MM.1S (cell line): ENCODE results near the gene WTIP.

Experiments
- EZH2 ChIP-seq: fragments of 300-600 bp; sonication (generic); optimal IDR thresholded peaks from 2 replicates; pipeline ENCODE3; 2017; ENCODE audit warnings: low read depth, mild to moderate bottlenecking, antibody characterized with exemption, low read length, mixed read lengths
- EZH2phosphoT487 ChIP-seq: fragments of 300-600 bp; sonication (generic); IDR thresholded peaks from 2 replicates; pipeline ENCODE4 v1.6.1; 2018; ENCODE audit warnings: antibody characterized with exemption, low read length
- TF ChIP-seq, protein P1 (sequence below): fragments of 300-600 bp; sonication (generic); IDR thresholded peaks from 2 replicates; pipeline ENCODE4 v1.5.1; 2016; ENCODE audit warnings: antibody characterized with exemption, low read length, mixed read lengths

DNA sequence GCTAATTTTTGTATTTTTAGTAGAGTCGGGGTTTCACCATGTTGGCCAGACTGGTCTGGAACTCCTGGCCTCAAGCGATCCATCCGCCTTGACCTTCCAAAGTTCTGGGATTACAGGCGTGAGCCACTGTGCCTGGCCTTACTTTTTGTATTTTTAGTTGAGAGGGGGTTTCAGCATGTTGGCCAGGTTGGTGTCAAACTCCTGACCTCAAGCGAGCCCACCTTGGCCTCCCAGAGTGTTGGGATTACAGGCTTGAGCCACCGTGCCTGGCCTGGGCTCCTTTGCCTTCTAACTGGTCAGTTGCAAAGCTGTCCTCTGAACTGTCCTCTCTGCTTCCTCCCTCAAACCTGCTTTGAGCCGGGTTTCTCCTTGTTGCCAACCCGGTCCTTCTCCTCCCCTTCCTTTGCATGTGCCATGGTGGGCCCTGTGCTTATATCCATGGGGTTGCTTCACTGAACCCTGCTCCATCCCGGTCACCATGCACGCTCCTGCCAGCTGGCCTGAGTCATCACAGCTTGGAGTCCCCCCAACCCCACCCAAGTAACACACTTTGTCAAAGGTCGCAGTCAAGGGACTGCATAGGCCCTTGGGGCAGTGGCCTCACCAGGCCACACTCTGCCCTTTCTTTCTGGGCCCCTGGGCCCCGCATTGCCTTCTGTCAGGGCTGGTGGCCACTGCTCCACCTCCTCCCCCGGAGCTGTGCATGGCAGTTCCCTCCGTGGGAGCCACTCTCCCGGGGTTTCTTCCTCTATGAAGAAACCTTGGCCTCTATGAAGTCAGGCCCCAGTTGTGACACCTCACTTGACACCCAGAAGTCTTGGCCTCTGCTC, 21.2 kb downstream of the WTIP start:
- TF ChIP-seq, protein P1, sequence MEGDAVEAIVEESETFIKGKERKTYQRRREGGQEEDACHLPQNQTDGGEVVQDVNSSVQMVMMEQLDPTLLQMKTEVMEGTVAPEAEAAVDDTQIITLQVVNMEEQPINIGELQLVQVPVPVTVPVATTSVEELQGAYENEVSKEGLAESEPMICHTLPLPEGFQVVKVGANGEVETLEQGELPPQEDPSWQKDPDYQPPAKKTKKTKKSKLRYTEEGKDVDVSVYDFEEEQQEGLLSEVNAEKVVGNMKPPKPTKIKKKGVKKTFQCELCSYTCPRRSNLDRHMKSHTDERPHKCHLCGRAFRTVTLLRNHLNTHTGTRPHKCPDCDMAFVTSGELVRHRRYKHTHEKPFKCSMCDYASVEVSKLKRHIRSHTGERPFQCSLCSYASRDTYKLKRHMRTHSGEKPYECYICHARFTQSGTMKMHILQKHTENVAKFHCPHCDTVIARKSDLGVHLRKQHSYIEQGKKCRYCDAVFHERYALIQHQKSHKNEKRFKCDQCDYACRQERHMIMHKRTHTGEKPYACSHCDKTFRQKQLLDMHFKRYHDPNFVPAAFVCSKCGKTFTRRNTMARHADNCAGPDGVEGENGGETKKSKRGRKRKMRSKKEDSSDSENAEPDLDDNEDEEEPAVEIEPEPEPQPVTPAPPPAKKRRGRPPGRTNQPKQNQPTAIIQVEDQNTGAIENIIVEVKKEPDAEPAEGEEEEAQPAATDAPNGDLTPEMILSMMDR: no peak
- no peak for TF ChIP-seq EZH2
- TF ChIP-seq EZH2phosphoT487: no peak
